GM08714 (cell line): ENCODE measurements around the gene LIPC.

Experiments used
- H3K4me3 ChIP-seq: fragments of 200-500 bp; sonication (Bioruptor generic); 2 replicates; pipeline ENCODE4 v1.5.1; 2014; ENCODE audit warnings: mild to moderate bottlenecking, low read length, inconsistent platforms
- ZNF274 ChIP-seq: IDR thresholded peaks from 2 replicates; pipeline ENCODE4 v1.6.1; 2012; ENCODE audit warnings: mild to moderate bottlenecking, low read depth, low read length

The LIPC gene

GRCh38 chr15:58504674-58505234, 73.0 kb downstream of the LIPC start:
- no peak overlapping the region for H3K4me3 ChIP-seq
- TF ChIP-seq ZNF274 = no peak

GRCh38 chr15:58505581-58505980, 73.8 kb downstream of the LIPC start:
- TF ChIP-seq ZNF274 = no peak
- H3K4me3 ChIP-seq = no peak overlapping the region

GRCh38 chr15:58506064-58506490, 74.3 kb downstream of the LIPC start:
- TF ChIP-seq ZNF274 = no peak
- no peak overlapping the region for H3K4me3 ChIP-seq

- no peak for TF ChIP-seq ZNF274
- H3K4me3 ChIP-seq = no peak overlapping the region
These were observed 75.2 kb downstream of the LIPC start for GRCh38 chr15:58506783-58507668.

- no peak for TF ChIP-seq ZNF274
- H3K4me3 ChIP-seq = no peak overlapping the region
These were observed 77.8 kb downstream of the LIPC start for GRCh38 chr15:58509556-58509955.

- H3K4me3 ChIP-seq = no peak overlapping the region
- TF ChIP-seq ZNF274 = no peak
These were observed 79.2 kb downstream of the LIPC start for GRCh38 chr15:58510715-58511598.

- H3K4me3 ChIP-seq = no peak overlapping the region
- TF ChIP-seq ZNF274 = no peak
These were observed 79.8 kb downstream of the LIPC start for GRCh38 chr15:58511599-58511987.

GRCh38 chr15:58512522-58512921, 80.7 kb downstream of the LIPC start:
- no peak for TF ChIP-seq ZNF274
- no peak overlapping the region for H3K4me3 ChIP-seq

GRCh38 chr15:58513008-58513407, 81.2 kb downstream of the LIPC start:
- H3K4me3 ChIP-seq = no peak overlapping the region
- TF ChIP-seq ZNF274 = no peak

GRCh38 chr15:58513726-58514336, 82.0 kb downstream of the LIPC start:
- no peak overlapping the region for H3K4me3 ChIP-seq
- TF ChIP-seq ZNF274 = no peak

GRCh38 chr15:58515807-58516206, 84.0 kb downstream of the LIPC start:
- no peak for TF ChIP-seq ZNF274
- H3K4me3 ChIP-seq = no peak overlapping the region

- H3K4me3 ChIP-seq = no peak overlapping the region; the same call in 1 of the 2 replicates
- no peak for TF ChIP-seq ZNF274
These were observed 85.5 kb downstream of the LIPC start for GRCh38 chr15:58517252-58517681.

GRCh38 chr15:58517682-58518525, 86.1 kb downstream of the LIPC start:
- no peak for TF ChIP-seq ZNF274
- H3K4me3 ChIP-seq = no peak overlapping the region; the same call in 1 of the 2 replicates
